GM19099 (cell line): ENCODE measurements around the gene GMDS.

Experiments
- POLR2A ChIP-seq: IDR thresholded peaks from 3 replicates; pipeline ENCODE4 v1.6.1; 2011; ENCODE audit warnings: low read depth; ENCODE audit not compliant: insufficient read length; ENCODE audit errors: extremely low read depth

GMDS gene

GRCh38 chr6:1577896-1578745, 667.3 kb downstream of the GMDS start:
- TF ChIP-seq POLR2A, result no peak

- no peak for TF ChIP-seq POLR2A
Observed at GRCh38 chr6:1577146-1577680, 668.2 kb downstream of the GMDS start.

- TF ChIP-seq POLR2A, result no peak
Observed at GRCh38 chr6:1576711-1577110, 668.7 kb downstream of the GMDS start.

- TF ChIP-seq POLR2A, result no peak
Observed at GRCh38 chr6:1576166-1576565, 669.2 kb downstream of the GMDS start.

- TF ChIP-seq POLR2A, result no peak
Observed at GRCh38 chr6:1575210-1576041, 670.0 kb downstream of the GMDS start.

- no peak for TF ChIP-seq POLR2A
Observed at GRCh38 chr6:1574890-1575209, 670.6 kb downstream of the GMDS start.

GRCh38 chr6:1574083-1574761, 671.2 kb downstream of the GMDS start:
- TF ChIP-seq POLR2A, result no peak
